GM08714 (cell line): ENCODE measurements around the gene AOPEP.

ENCODE experiments used
- H3K4me3 ChIP-seq: fragments of 200-500 bp; sonication (Bioruptor generic); 2 replicates; pipeline ENCODE4 v1.5.1; 2014; ENCODE audit warnings: mild to moderate bottlenecking, low read length, inconsistent platforms
- ZNF274 ChIP-seq: IDR thresholded peaks from 2 replicates; pipeline ENCODE4 v1.6.1; 2012; ENCODE audit warnings: mild to moderate bottlenecking, low read depth, low read length

The AOPEP gene

DNA sequence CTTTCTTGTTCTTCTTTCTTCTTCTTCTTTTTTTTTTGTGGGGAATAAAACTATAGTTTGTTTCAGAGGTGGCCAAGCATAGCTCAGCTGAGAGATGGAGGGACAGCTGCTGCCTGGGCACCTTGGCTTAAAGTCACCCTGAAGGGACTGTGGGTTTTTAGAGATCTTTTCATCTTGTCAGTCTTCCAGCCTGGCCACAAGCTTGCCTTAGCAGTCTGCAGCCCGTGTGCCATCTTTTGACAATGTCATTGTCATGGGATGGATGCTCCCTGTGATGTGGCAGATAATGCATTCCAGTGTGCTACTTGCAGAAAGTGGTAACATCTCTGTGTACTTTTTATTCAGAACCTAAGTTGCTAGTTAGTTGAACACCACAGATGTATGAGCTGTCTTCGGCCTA lies 310.2 kb downstream of the AOPEP start:
- no peak for TF ChIP-seq ZNF274
- H3K4me3 ChIP-seq: no peak overlapping the region

GRCh38 chr9:95037789-95038521 lies 311.5 kb downstream of the AOPEP start:
- H3K4me3 ChIP-seq: no peak overlapping the region
- no peak for TF ChIP-seq ZNF274

DNA sequence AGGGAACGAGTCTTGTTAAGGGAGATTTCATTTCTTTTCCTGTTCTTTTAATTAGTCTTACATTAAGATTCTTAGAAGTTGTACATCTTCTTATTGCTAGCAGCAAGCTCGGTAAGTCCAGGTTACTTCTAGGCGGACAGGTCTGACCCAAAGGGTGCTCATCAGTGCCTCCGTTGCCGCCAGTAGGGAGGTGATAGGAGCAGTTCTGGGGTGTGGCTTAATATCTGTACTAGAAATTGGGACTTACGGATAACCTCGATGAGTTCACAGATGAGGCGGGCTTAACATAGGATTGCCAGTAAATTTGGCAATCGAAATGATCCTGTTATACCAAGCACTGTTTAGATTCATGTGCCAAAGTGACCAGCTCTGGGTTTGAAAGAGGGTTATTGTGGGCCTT lies 312.2 kb downstream of the AOPEP start:
- H3K4me3 ChIP-seq: no peak overlapping the region
- no peak for TF ChIP-seq ZNF274

GRCh38 chr9:95040106-95040505 lies 313.6 kb downstream of the AOPEP start:
- H3K4me3 ChIP-seq: no peak overlapping the region

GRCh38 chr9:95043826-95044225 lies 317.3 kb downstream of the AOPEP start:
- H3K4me3 ChIP-seq: no peak overlapping the region
- no peak for TF ChIP-seq ZNF274

More at GRCh38 chr9:95040106-95040505, 313.6 kb downstream of the AOPEP start:
- no peak for TF ChIP-seq ZNF274

- H3K4me3 ChIP-seq: no peak overlapping the region
- no peak for TF ChIP-seq ZNF274
These were observed 318.4 kb downstream of the AOPEP start for GRCh38 chr9:95044731-95045508.

DNA sequence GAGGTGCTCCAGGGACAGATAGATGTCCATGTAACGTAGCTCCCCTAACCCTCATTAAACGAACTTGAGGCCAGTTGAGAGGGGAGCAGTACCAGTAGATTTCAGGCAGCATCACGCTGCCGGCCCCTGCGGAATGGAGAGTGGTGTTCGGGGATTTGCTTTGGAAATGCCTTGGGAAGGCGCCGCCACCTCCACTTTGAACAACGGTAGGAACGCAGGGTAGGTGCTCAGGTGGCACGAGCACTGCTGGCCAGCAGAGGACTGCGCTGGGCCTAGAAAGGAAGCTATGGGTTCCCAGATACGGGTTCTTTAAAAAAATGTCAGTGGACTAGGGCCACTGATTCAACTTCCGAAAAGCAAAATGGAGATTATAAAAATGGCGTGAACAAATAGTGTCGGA lies 319.3 kb downstream of the AOPEP start:
- no peak overlapping the region for H3K4me3 ChIP-seq
- no peak for TF ChIP-seq ZNF274

- H3K4me3 ChIP-seq: no peak overlapping the region
- TF ChIP-seq ZNF274: no peak
These were observed 321.1 kb downstream of the AOPEP start for GRCh38 chr9:95047452-95048224.

DNA sequence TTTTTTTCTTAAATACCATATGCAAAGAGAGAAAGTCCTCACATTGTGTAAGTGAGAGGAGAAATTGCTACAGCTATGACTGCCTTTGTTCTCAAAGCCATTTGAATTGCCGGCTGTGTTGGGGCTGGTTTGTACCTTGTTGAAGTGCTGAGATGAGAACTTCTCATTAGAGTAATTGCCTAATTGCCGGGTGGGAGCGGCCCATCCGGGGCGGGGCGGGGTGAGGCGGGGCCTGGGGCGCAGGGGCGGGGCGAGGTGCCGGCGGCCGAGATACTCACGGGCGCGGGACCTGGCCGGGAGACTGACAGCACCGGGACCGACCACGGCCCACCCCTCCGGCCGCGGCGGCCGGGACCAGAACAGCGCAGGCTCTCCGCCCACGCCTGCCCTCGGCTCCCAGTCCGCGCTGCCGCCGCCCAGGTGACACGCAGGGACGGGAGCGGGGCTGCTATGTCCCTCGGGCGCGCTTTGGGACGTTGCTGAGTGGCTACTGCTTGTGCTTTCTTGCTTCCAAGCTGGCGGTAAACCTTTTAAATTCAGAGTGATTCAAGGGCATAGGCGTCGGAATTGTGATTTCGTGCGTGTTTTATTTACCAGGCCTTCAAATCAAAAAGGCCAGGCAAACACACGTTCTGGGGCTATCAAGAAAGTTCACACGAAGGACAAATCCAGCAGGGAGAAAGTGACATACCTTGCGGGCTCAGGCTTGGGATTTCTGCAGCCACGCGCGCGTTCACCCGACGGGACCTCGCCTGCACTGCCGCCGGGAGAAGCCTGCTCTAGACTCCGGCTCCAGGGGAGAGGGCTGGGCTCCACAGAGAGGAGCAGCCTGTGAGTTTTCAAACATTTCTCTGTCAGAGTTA lies 322.0 kb downstream of the AOPEP start:
- TF ChIP-seq ZNF274: no peak
- H3K4me3 ChIP-seq: peak overlapping the region; percentile 63; the same call in 1 of the 2 replicates

DNA sequence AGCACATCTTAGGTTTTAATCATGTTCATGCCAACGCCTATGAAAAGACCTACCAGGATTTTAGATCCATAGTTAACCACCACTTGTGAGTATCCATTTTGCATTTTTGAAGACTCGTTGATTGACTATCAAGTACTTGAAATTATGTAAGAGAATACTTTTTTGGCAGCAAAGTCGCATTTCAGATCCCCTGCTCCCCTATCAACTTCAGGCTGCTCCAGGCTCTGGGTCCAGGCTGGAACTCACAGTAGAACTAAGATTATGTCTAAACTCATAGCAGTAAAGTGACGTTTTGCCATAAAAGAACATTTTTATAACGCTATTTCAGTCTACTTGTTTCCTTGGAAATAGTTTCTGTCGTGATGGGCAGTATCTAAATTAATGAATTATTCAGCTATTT lies 323.3 kb downstream of the AOPEP start:
- TF ChIP-seq ZNF274: no peak
- no peak overlapping the region for H3K4me3 ChIP-seq

- TF ChIP-seq ZNF274: no peak
- H3K4me3 ChIP-seq: no peak overlapping the region
These were observed 327.4 kb downstream of the AOPEP start for GRCh38 chr9:95053611-95054570.

GRCh38 chr9:95055334-95055850 lies 328.9 kb downstream of the AOPEP start:
- no peak overlapping the region for H3K4me3 ChIP-seq
- TF ChIP-seq ZNF274: no peak
